NCI-H1092 (cell line): ENCODE data around the gene SOS1.
"Not testable (repeated sequence)": the region's sequence is repeated elsewhere in the genome, so short reads cannot be mapped to it uniquely, and the experiment has no call there.

ENCODE experiments used
- DNase-seq: peaks from one replicate; lab custom pipeline; 2025; lab: John Stamatoyannopoulos, UW

The SOS1 gene

GRCh38 chr2:39138837-39139211 lies 18.0 kb upstream of the SOS1 start:
- DNase-seq: no peak

- DNase-seq: not testable (repeated sequence)
Measured at GRCh38 chr2:39138187-39138836, 17.5 kb upstream of the SOS1 start.

- no peak for DNase-seq
Measured at GRCh38 chr2:39136799-39137198, 15.9 kb upstream of the SOS1 start.

- DNase-seq: no peak
Measured at GRCh38 chr2:39135690-39136259, 14.9 kb upstream of the SOS1 start.

GRCh38 chr2:39133215-39133851 lies 12.5 kb upstream of the SOS1 start:
- no peak for DNase-seq

- DNase-seq: no peak
Measured at GRCh38 chr2:39128919-39129391, 8.1 kb upstream of the SOS1 start.

- no peak for DNase-seq
Measured at GRCh38 chr2:39127973-39128372, 7.1 kb upstream of the SOS1 start.

GRCh38 chr2:39124746-39125057 lies 3.9 kb upstream of the SOS1 start:
- no peak for DNase-seq

- peak; percentile 95 for DNase-seq
Measured at GRCh38 chr2:39124000-39124745, 3.3 kb upstream of the SOS1 start.

GRCh38 chr2:39123436-39123999 lies 2.7 kb upstream of the SOS1 start:
- DNase-seq: no peak

GRCh38 chr2:39121523-39122063 lies 742 bp upstream of the SOS1 start:
- no peak for DNase-seq

GRCh38 chr2:39120521-39120770 lies 405 bp downstream of the SOS1 start:
- no peak for DNase-seq

GRCh38 chr2:39119732-39120520 lies 925 bp downstream of the SOS1 start:
- peak; percentile 9 for DNase-seq

GRCh38 chr2:39118786-39119499 lies 1.9 kb downstream of the SOS1 start:
- no peak for DNase-seq

- DNase-seq: no peak
Measured at GRCh38 chr2:39115556-39115955, 5.3 kb downstream of the SOS1 start.

- no peak for DNase-seq
Measured at GRCh38 chr2:39114771-39115170, 6.1 kb downstream of the SOS1 start.

GRCh38 chr2:39109537-39109936 lies 11.3 kb downstream of the SOS1 start:
- DNase-seq: no peak

GRCh38 chr2:39108377-39108776 lies 12.5 kb downstream of the SOS1 start:
- DNase-seq: no peak

GRCh38 chr2:39107724-39108273 lies 13.1 kb downstream of the SOS1 start:
- no peak for DNase-seq

- DNase-seq: no peak
Measured at GRCh38 chr2:39107156-39107555, 13.7 kb downstream of the SOS1 start.
